H1 (cell line): ENCODE data around the gene OR52E4. TPM values are rescaled to one million over a fixed set of nuclear protein-coding genes. Genes with fewer than 3 reads are reported as not detected.

Experiments used
- KDM1A ChIP-seq: fragments of 200-600, 300-600 bp; sonication (generic); IDR thresholded peaks from 2 replicates; pipeline ENCODE4 v1.7.1; 2016; ENCODE audit warnings: mild to moderate bottlenecking, low read length, borderline replicate concordance
- POLR2AphosphoS5 ChIP-seq: IDR thresholded peaks from 2 replicates; pipeline ENCODE4 v1.6.1; 2011; ENCODE audit warnings: low read depth, low read length
- POU5F1 ChIP-seq: IDR thresholded peaks from 2 replicates; pipeline ENCODE4 v1.6.1; 2011; ENCODE audit warnings: low read depth, mild to moderate bottlenecking, low read length, moderate library complexity
- polyA plus RNA-seq, 7 experiments: library from polyadenylated mRNA; depleted of rRNA in 3 of 7; stranded (reverse) in 5 of 7; unstranded in 2 of 7; fragments of >200 nt in 5 of 7; fragments of 200-250 nt in 2 of 7; gene quantifications; 1 replicate in 5 of 7; 2 replicates in 1 of 7; 4 replicates in 1 of 7; pipeline versions ENCODE4 v1.2.1 to v1.2.3, GENCODE V29; 2011 to 2013; ENCODE audit warnings: missing spikeins in 2 of 7, mixed read lengths in 2 of 7
- total RNA-seq: library from RNA; stranded (reverse); fragmentation: NEBNext Ultra II Directional; extraction: Animal tissue kit (Norgen Biotek cat#: 25700); gene quantifications from 2 replicates; pipeline ENCODE4 v1.2.1, GENCODE V29; 2021
- TF ChIP-seq, protein P1 (sequence below): fragments of 300-600 bp; sonication (generic); IDR thresholded peaks from 2 replicates; pipeline ENCODE4 v1.7.1; 2012; ENCODE audit warnings: low read length, moderate library complexity, mild to moderate bottlenecking, inconsistent platforms; ENCODE audit not compliant: insufficient replicate concordance
- TF ChIP-seq, protein P2 (sequence below): IDR thresholded peaks from 2 replicates; pipeline ENCODE4 v1.6.1; 2012; ENCODE audit warnings: low read length, inconsistent platforms

Gene OR52E4
- total and polyA plus RNA-seq, 2 of the 8 experiments (the other 6 are each of a cell fraction or from before 2014, with no cell fraction given) = not detected

DNA sequence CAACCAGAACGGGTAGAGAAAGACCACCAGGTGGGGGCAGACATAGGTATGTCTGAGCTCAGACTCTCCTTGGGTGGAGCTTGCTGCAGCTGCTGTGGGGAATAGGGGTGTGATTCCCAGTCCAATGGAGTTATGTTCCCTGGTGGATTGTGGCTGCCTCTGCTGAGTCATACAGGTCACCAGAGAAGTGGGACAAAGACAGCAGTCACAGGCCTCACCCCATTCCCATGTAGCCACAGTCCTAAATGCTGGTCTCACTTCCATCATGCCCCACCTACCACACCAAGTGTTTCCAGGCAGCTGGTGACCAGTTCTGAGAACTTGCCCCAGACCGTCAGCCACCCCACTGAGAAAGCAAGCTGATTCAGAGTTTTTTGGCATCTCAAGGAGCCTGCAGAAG lies 30.1 kb downstream of the OR52E4 start (continued):
- TF ChIP-seq, protein P1, sequence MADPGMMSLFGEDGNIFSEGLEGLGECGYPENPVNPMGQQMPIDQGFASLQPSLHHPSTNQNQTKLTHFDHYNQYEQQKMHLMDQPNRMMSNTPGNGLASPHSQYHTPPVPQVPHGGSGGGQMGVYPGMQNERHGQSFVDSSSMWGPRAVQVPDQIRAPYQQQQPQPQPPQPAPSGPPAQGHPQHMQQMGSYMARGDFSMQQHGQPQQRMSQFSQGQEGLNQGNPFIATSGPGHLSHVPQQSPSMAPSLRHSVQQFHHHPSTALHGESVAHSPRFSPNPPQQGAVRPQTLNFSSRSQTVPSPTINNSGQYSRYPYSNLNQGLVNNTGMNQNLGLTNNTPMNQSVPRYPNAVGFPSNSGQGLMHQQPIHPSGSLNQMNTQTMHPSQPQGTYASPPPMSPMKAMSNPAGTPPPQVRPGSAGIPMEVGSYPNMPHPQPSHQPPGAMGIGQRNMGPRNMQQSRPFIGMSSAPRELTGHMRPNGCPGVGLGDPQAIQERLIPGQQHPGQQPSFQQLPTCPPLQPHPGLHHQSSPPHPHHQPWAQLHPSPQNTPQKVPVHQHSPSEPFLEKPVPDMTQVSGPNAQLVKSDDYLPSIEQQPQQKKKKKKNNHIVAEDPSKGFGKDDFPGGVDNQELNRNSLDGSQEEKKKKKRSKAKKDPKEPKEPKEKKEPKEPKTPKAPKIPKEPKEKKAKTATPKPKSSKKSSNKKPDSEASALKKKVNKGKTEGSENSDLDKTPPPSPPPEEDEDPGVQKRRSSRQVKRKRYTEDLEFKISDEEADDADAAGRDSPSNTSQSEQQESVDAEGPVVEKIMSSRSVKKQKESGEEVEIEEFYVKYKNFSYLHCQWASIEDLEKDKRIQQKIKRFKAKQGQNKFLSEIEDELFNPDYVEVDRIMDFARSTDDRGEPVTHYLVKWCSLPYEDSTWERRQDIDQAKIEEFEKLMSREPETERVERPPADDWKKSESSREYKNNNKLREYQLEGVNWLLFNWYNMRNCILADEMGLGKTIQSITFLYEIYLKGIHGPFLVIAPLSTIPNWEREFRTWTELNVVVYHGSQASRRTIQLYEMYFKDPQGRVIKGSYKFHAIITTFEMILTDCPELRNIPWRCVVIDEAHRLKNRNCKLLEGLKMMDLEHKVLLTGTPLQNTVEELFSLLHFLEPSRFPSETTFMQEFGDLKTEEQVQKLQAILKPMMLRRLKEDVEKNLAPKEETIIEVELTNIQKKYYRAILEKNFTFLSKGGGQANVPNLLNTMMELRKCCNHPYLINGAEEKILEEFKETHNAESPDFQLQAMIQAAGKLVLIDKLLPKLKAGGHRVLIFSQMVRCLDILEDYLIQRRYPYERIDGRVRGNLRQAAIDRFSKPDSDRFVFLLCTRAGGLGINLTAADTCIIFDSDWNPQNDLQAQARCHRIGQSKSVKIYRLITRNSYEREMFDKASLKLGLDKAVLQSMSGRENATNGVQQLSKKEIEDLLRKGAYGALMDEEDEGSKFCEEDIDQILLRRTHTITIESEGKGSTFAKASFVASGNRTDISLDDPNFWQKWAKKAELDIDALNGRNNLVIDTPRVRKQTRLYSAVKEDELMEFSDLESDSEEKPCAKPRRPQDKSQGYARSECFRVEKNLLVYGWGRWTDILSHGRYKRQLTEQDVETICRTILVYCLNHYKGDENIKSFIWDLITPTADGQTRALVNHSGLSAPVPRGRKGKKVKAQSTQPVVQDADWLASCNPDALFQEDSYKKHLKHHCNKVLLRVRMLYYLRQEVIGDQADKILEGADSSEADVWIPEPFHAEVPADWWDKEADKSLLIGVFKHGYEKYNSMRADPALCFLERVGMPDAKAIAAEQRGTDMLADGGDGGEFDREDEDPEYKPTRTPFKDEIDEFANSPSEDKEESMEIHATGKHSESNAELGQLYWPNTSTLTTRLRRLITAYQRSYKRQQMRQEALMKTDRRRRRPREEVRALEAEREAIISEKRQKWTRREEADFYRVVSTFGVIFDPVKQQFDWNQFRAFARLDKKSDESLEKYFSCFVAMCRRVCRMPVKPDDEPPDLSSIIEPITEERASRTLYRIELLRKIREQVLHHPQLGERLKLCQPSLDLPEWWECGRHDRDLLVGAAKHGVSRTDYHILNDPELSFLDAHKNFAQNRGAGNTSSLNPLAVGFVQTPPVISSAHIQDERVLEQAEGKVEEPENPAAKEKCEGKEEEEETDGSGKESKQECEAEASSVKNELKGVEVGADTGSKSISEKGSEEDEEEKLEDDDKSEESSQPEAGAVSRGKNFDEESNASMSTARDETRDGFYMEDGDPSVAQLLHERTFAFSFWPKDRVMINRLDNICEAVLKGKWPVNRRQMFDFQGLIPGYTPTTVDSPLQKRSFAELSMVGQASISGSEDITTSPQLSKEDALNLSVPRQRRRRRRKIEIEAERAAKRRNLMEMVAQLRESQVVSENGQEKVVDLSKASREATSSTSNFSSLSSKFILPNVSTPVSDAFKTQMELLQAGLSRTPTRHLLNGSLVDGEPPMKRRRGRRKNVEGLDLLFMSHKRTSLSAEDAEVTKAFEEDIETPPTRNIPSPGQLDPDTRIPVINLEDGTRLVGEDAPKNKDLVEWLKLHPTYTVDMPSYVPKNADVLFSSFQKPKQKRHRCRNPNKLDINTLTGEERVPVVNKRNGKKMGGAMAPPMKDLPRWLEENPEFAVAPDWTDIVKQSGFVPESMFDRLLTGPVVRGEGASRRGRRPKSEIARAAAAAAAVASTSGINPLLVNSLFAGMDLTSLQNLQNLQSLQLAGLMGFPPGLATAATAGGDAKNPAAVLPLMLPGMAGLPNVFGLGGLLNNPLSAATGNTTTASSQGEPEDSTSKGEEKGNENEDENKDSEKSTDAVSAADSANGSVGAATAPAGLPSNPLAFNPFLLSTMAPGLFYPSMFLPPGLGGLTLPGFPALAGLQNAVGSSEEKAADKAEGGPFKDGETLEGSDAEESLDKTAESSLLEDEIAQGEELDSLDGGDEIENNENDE = no peak
- TF ChIP-seq POU5F1 (no peak), KDM1A (no peak), POLR2AphosphoS5 (no peak)
- TF ChIP-seq, protein P2, sequence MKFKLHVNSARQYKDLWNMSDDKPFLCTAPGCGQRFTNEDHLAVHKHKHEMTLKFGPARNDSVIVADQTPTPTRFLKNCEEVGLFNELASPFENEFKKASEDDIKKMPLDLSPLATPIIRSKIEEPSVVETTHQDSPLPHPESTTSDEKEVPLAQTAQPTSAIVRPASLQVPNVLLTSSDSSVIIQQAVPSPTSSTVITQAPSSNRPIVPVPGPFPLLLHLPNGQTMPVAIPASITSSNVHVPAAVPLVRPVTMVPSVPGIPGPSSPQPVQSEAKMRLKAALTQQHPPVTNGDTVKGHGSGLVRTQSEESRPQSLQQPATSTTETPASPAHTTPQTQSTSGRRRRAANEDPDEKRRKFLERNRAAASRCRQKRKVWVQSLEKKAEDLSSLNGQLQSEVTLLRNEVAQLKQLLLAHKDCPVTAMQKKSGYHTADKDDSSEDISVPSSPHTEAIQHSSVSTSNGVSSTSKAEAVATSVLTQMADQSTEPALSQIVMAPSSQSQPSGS = no peak
